ENCODE results near the gene PPP2R5C. TPM values are rescaled to one million over a fixed set of nuclear protein-coding genes. Genes with fewer than 3 reads are reported as not detected.

The PPP2R5C gene
- total and polyA plus RNA-seq, 3 donors from 2014 or later, result 106 to 166 (median 126) TPM

GRCh38 chr14:101820283-101820798 is 58.8 kb downstream of the PPP2R5C start:
- no peak for DNase-seq
- H3K4me3 ChIP-seq, result no peak overlapping the region
- TF ChIP-seq CTCF (IDR thresholded peaks at IDR 0.05) (no peak), POLR2A (IDR thresholded peaks at IDR 0.05) (no peak)
- WGBS, 2 donors, result 85 to 88% methylated on average over 10 of the region's 10 CpGs
- H3K4me1 ChIP-seq, result peaks cover 21% of the 10 kb centered on the region
- H3K27me3 ChIP-seq, result no peaks in the 10 kb centered on the region
- no peaks in the 10 kb centered on the region for H3K36me3 ChIP-seq (ENCODE audit: low read depth, missing control alignments)
- no peaks in the 10 kb centered on the region for H3K9me3 ChIP-seq
- intact Hi-C loops (cut with DNase I; ENCODE audit: low total_unique reads), result no loop called here
- peak overlapping the region in 1 of 2 donors; percentile 5 for H3K27ac ChIP-seq

GRCh38 chr14:101821528-101821927 is 60.0 kb downstream of the PPP2R5C start:
- Histone ChIP-seq H3K27me3 (no peaks in the 10 kb centered on the region), H3K27ac (no peak overlapping the region), H3K4me3 (no peak overlapping the region), H3K36me3 (ENCODE audit: low read depth, missing control alignments) (no peaks in the 10 kb centered on the region), H3K4me1 (peaks cover 25% of the 10 kb centered on the region), H3K9me3 (no peaks in the 10 kb centered on the region)
- intact Hi-C loops (cut with DNase I; ENCODE audit: low total_unique reads), result no loop called here
- DNase-seq, result no peak
- 93 to 94% methylated on average over 11 of the region's 11 CpGs for WGBS, 2 donors
- TF ChIP-seq POLR2A (IDR thresholded peaks at IDR 0.05), result no peak

GRCh38 chr14:101823066-101823465 is 61.6 kb downstream of the PPP2R5C start:
- Histone ChIP-seq H3K36me3 (ENCODE audit: low read depth, missing control alignments) (no peaks in the 10 kb centered on the region), H3K9me3 (no peaks in the 10 kb centered on the region), H3K4me3 (no peak overlapping the region), H3K27me3 (no peaks in the 10 kb centered on the region), H3K4me1 (peaks cover 25% of the 10 kb centered on the region), H3K27ac (peak overlapping the region; percentile 70 to 78)
- 67 to 79% methylated on average over 9 of the region's 9 CpGs for WGBS, 2 donors
- TF ChIP-seq CTCF (IDR thresholded peaks at IDR 0.05) (no peak), POLR2A (IDR thresholded peaks at IDR 0.05) (no peak)
- intact Hi-C loops (cut with DNase I; ENCODE audit: low total_unique reads), result no loop called here
- DNase-seq, result no peak

- Histone ChIP-seq H3K4me3 (no peak overlapping the region), H3K4me1 (peaks cover 28% of the 10 kb centered on the region), H3K36me3 (ENCODE audit: low read depth, missing control alignments) (no peaks in the 10 kb centered on the region), H3K9me3 (no peaks in the 10 kb centered on the region), H3K27me3 (no peaks in the 10 kb centered on the region), H3K27ac (peak overlapping the region; percentile 70 to 78)
- no peak for DNase-seq
- 38 to 50% methylated on average over 12 of the region's 12 CpGs for WGBS, 2 donors
- TF ChIP-seq CTCF (IDR thresholded peaks at IDR 0.05), result no peak
- no peak for TF ChIP-seq POLR2A (IDR thresholded peaks at IDR 0.05)
- intact Hi-C loops (cut with DNase I; ENCODE audit: low total_unique reads), result no loop called here
Observed at GRCh38 chr14:101823511-101824120, 62.1 kb downstream of the PPP2R5C start.

GRCh38 chr14:101824339-101824727 is 62.8 kb downstream of the PPP2R5C start:
- 56 to 62% methylated on average over 3 of the region's 3 CpGs for WGBS, 2 donors
- intact Hi-C loops (cut with DNase I; ENCODE audit: low total_unique reads), result no loop called here

More at GRCh38 chr14:101824339-101824727, 62.8 kb downstream of the PPP2R5C start:
- peaks cover 28% of the 10 kb centered on the region for H3K4me1 ChIP-seq
- DNase-seq, result no peak
- no peaks in the 10 kb centered on the region for H3K36me3 ChIP-seq (ENCODE audit: low read depth, missing control alignments)
- TF ChIP-seq CTCF (IDR thresholded peaks at IDR 0.05) (no peak), POLR2A (IDR thresholded peaks at IDR 0.05) (no peak)
- no peak overlapping the region for H3K4me3 ChIP-seq
- no peaks in the 10 kb centered on the region for H3K27me3 ChIP-seq
- H3K27ac ChIP-seq, result peak overlapping the region; percentile 70 to 78
- H3K9me3 ChIP-seq, result no peaks in the 10 kb centered on the region

Data from testis (tissue), 3 donors.